K562 treated with DMSO at 1 percent for 24 hours (cell line): ENCODE results near the gene ZNF121. TPM values are rescaled to one million over a fixed set of nuclear protein-coding genes. Genes with fewer than 3 reads are reported as not detected.

Source experiments
- total RNA-seq: library from RNA; unstranded; fragments of 300-600 nt; gene quantifications from 2 replicates; pipeline ENCODE4 v1.2.3, GENCODE V29; 2022; ENCODE audit warnings: low read depth; ENCODE audit not compliant: insufficient read depth

ZNF121 gene
- total RNA-seq = 5.0 and 6.5 TPM in 2 replicates

GRCh38 chr19:9584073-9584833, at the start of gene ZNF121:
ZNF121 (minus strand) TSS chr19:9584504; CDS start chr19:9568097, 16,407 bp downstream.

DNA sequence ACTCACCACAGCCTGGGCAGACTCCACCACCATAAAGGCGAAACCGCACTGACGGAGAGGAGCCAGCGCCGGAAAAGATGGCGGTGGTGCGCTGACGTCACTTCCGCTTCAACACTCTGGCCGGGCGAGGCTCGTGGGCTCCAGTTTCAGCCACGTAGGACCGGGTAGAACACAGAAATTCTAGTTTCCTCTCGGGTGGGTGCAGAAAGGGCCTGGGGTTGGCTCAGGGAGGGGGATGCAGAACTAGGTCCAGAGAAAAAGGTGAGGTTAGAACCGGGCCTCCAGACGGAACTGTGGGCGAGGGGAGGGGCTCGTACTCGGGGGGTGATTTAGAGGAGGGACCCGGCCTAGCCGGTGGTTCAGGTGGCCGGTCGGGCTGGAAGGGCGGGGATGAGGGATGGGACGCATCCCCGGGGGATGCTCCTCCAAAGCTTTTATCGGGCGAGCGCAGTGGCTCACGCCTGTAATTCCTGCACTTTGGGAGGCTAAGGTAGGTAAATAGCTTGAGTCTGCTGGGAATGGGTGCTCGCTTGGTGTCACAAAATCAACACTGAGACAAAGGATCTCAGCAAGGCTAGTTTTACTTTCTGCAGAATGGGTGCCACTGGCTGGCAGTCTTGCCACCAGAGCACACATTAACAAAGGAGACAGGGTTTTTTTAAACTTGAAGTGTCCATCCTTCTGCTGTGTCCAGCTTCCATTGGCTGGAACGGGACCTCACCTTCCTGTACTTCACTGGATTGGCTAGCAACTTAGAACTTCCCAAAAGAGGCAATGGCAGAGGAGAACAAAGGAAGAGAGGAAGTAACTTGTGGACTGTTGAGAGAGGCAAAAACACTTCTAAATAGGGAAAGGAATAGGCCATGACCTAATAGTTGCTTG, 37.1 kb upstream of the ZNF121 start, which contains the start of gene ZNF561:
ZNF561 (minus strand) TSS at position 77 of the 882 bp plus-strand sequence. CDS start 1,776 bp downstream, outside the sequence.

DNA sequence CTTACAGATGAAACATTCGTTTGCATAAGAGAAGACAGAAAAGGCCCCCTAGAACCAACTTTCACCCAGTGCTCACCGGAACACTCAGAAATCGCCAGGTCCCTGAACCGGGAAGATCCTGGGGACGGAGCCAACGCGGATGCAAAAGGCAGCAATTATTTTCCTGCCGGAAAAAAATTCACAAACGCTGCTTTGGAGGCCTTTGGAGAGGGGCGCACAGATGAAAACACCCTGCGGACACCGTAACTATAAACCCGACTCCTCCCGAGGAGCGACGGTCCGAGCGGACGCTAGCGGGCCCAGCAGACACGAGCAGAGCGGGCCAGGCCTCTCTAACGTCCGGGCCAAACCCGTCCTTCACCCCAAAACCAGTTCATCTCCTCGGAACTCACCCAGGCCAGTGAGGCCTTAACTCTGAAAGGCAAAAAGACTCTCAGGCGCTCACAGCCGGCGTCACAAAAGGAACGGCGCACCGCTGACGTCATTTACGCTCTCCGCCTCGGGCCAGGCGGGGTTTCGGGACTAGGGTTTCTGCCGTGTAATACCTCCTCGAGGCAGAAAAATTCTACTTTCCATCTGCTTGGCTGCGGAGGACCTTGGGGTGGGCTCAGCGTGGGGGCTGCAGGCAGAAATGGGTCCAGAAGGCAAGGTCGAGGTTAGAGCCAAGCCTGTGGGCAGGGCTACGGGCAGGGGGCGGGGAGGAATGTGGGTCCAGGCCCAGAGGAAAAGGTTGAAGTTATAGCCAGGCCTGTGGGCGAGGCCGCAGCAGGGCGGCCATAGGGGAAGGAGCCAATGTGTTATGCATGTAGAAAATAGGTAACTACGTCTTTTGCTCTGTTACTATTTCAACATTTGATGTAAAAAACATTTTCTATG, 45.9 kb downstream of the ZNF121 start, which contains the start of gene ZNF426:
ZNF426 (minus strand) TSS at position 463 of the 876 bp plus-strand sequence. CDS start 2,413 bp downstream, outside the sequence.

Other genes starting within 250 kb of the ZNF121 start
- gene ZNF177, start 221.5 kb downstream of the ZNF121 start, total RNA-seq = 2.2 and 7.2 TPM in 2 replicates
- gene ZNF266, start 148.9 kb downstream of the ZNF121 start, total RNA-seq = 18.9 and 19.1 TPM in 2 replicates
- gene ZNF560, start 85.9 kb downstream of the ZNF121 start, total RNA-seq = 0.19 TPM in 1 of 2 replicates, not detected in the other
- gene ZNF426, start 45.9 kb downstream of the ZNF121 start, total RNA-seq = 3.1 and 6.3 TPM in 2 replicates
- 13.9 and 14.1 TPM in 2 replicates for gene ZNF561, start 36.7 kb upstream of the ZNF121 start, total RNA-seq
- 3.1 and 4.5 TPM in 2 replicates for gene ZNF562, start 90.6 kb upstream of the ZNF121 start, total RNA-seq
- 7.9 and 17.0 TPM in 2 replicates for gene ZNF846, start 184.2 kb upstream of the ZNF121 start, total RNA-seq
- gene FBXL12, start 234.6 kb upstream of the ZNF121 start, total RNA-seq = 63.1 and 65.0 TPM in 2 replicates
- 636 and 749 TPM in 2 replicates for gene UBL5, start 243.4 kb upstream of the ZNF121 start, total RNA-seq